Peyer's patch (tissue), 4 donors: ENCODE results near the gene DGCR2.

Experiments
- CTCF ChIP-seq, 6 experiments: fragments of 450-650 bp in 4 of 6; fragments of 200-600 bp in 2 of 6; sonication (generic) in 1 of 6; IDR thresholded peaks; one replicate each; pipeline ENCODE4 v1.5.1; 2017 to 2019; ENCODE audit warnings: antibody characterized with exemption in 6 of 6, mild to moderate bottlenecking in 3 of 6, moderate library complexity in 1 of 6
- POLR2A ChIP-seq, 2 donors: fragments of 450-650 bp; IDR thresholded peaks; one replicate each; pipeline ENCODE4 v1.5.1; 2017; ENCODE audit warnings: antibody characterized with exemption in 2 of 2, mild to moderate bottlenecking in 2 of 2, moderate library complexity in 2 of 2

GRCh38 chr22:19022755-19023154, 99.5 kb downstream of the DGCR2 start:
- TF ChIP-seq CTCF (IDR thresholded peaks at IDR 0.05) (no peak), POLR2A (IDR thresholded peaks at IDR 0.05) (no peak)
